ENCODE data around the gene SEMA3E. TPM values are rescaled to one million over a fixed set of nuclear protein-coding genes. Genes with fewer than 3 reads are reported as not detected.

Gene SEMA3E
- total and polyA plus RNA-seq, 2 donors = 12.6 to 24.3 TPM

DNA sequence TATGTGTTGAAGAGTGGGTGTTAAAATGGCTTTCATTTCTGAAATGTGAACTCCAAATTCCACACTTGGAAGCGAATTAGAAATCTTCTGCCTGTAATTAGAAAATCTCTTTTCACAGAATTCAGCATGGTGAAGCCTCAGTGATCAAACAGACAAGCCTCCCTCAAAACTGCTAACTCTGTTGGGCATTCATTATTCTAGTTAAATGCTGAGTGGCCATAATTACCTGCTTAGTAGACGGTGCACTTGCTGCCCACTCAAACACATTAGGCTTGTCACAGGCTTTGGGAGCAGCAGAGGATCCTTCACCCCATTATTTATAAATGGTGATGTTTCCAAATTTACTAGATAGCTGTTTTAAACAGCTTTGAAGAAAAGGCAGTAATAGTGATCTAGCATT is 309.0 kb downstream of the SEMA3E start:
- 62% methylated on average over 2 of the region's 2 CpGs for WGBS
- Histone ChIP-seq H3K4me3 (ENCODE audit: low read depth, low read length) (no peak overlapping the region), H3K27ac (ENCODE audit: low read depth) (no peak overlapping the region), H3K36me3 (ENCODE audit: insufficient read depth) (no peaks in the 10 kb centered on the region), H3K4me1 (ENCODE audit: insufficient read depth) (no peaks in the 10 kb centered on the region)
- no peak for DNase-seq (ENCODE audit: extremely low spot score)

DNA sequence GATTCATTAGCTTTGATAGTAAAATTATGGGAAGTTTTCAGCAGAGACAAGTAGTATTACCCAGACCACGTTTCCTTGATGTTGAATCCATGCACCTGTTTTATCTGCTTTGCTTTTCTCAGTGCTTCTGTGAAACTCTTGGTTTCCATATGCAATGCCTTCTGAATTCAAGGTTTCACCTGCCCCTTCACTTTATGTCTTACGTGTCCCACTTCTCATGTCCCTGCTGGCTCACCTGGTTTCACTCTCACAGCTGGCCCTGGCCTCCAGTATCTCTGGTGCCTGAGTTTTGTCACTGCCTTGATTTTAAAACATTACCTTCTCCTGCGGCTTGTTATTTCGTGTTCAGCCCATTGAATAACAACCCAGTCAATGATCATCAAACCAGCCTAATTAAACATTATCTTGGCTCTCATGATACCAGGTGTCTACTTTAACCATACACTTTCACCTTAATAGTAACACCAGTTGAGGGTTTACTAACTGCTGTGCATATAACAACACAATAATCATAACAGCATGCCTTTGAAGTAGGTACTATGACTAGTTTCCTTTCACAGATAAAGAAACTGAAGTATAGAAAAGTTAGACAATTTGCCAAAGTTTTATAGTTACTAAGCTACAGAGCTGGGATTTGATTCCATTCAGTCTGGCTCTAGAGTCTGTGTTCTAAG is 310.5 kb downstream of the SEMA3E start:
- DNase-seq (ENCODE audit: extremely low spot score) = no peak
- Histone ChIP-seq H3K36me3 (ENCODE audit: insufficient read depth) (no peaks in the 10 kb centered on the region), H3K4me1 (ENCODE audit: insufficient read depth) (no peaks in the 10 kb centered on the region), H3K27ac (ENCODE audit: low read depth) (no peak overlapping the region), H3K4me3 (ENCODE audit: low read depth, low read length) (no peak overlapping the region)
- 87% methylated on average over 4 of the region's 4 CpGs for WGBS

GRCh38 chr7:83337050-83337449 is 311.9 kb downstream of the SEMA3E start:
- DNase-seq (ENCODE audit: extremely low spot score) = no peak
- WGBS = 69% methylated on average over 2 of the region's 2 CpGs
- Histone ChIP-seq H3K4me1 (ENCODE audit: insufficient read depth) (no peaks in the 10 kb centered on the region), H3K4me3 (ENCODE audit: low read depth, low read length) (no peak overlapping the region), H3K27ac (ENCODE audit: low read depth) (no peak overlapping the region), H3K36me3 (ENCODE audit: insufficient read depth) (no peaks in the 10 kb centered on the region)

DNA sequence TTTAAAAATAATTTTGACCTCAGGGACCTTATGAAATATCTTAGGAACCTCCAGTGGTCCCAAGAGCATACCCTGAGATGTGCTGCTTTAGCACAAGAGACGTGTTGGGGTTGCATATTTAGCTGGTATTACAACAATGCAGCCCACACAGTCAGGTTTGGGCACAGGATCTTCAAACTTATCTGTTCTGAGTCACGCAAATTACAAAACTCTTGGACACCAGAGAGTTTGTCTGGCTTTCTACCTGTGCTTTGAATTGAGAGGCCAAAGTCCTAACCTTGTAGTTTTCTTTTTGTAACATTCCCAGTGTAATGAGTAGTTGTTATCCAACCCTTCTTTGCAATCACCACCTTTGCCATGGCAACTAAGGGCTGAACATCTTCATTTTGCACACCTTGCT is 322.7 kb downstream of the SEMA3E start:
- DNase-seq (ENCODE audit: extremely low spot score) = no peak

GRCh38 chr7:83325083-83325482 is 323.9 kb downstream of the SEMA3E start:
- H3K4me3 ChIP-seq (ENCODE audit: low read depth, low read length) = no peak overlapping the region
- H3K36me3 ChIP-seq (ENCODE audit: insufficient read depth) = no peaks in the 10 kb centered on the region
- 97% methylated on average over 5 of the region's 5 CpGs for WGBS
- H3K27ac ChIP-seq (ENCODE audit: low read depth) = no peak overlapping the region
- no peak for DNase-seq (ENCODE audit: extremely low spot score)
- no peaks in the 10 kb centered on the region for H3K4me1 ChIP-seq (ENCODE audit: insufficient read depth)

More for the DNA sequence above, 322.7 kb downstream of the SEMA3E start:
- H3K36me3 ChIP-seq (ENCODE audit: insufficient read depth) = no peaks in the 10 kb centered on the region
- no peak overlapping the region for H3K27ac ChIP-seq (ENCODE audit: low read depth)
- WGBS = 72% methylated on average over 2 of the region's 2 CpGs
- no peak overlapping the region for H3K4me3 ChIP-seq (ENCODE audit: low read depth, low read length)
- no peaks in the 10 kb centered on the region for H3K4me1 ChIP-seq (ENCODE audit: insufficient read depth)

DNA sequence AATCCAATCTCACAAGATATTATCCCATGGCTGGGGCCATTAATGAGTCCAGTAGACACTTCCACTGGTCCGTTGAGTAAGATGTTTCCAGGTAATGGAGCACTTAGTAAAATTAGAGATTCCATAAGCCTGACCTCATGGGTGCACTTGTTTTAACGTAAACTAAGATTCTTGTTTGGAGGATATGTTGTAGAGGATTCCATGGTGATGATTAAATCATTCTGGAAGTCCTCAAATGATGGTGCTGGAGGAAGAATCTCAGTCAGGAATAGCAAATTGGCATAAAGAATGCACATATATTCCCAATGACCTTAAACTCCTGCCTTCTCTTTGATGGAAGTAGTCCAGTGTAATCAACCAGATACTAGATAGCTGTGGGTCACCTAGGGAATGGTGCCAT is 324.3 kb downstream of the SEMA3E start:
- Histone ChIP-seq H3K4me1 (ENCODE audit: insufficient read depth) (no peaks in the 10 kb centered on the region), H3K27ac (ENCODE audit: low read depth) (no peak overlapping the region), H3K4me3 (ENCODE audit: low read depth, low read length) (no peak overlapping the region), H3K36me3 (ENCODE audit: insufficient read depth) (no peaks in the 10 kb centered on the region)
- DNase-seq (ENCODE audit: extremely low spot score) = no peak
- 80% methylated on average over 2 of the region's 2 CpGs for WGBS

- H3K4me1 ChIP-seq (ENCODE audit: insufficient read depth) = no peaks in the 10 kb centered on the region
- no peak overlapping the region for H3K27ac ChIP-seq (ENCODE audit: low read depth)
- no peaks in the 10 kb centered on the region for H3K36me3 ChIP-seq (ENCODE audit: insufficient read depth)
- WGBS = 65% methylated on average over 1 of the region's 1 CpG
- no peak overlapping the region for H3K4me3 ChIP-seq (ENCODE audit: low read depth, low read length)
- no peak for DNase-seq (ENCODE audit: extremely low spot score)
Measured at GRCh38 chr7:83321011-83321410, 327.9 kb downstream of the SEMA3E start.

GRCh38 chr7:83313931-83314330 is 335.0 kb downstream of the SEMA3E start:
- WGBS = 86% methylated on average over 1 of the region's 1 CpG
- no peak overlapping the region for H3K4me3 ChIP-seq (ENCODE audit: low read depth, low read length)

More at GRCh38 chr7:83313931-83314330, 335.0 kb downstream of the SEMA3E start:
- no peak overlapping the region for H3K27ac ChIP-seq (ENCODE audit: low read depth)
- H3K36me3 ChIP-seq (ENCODE audit: insufficient read depth) = no peaks in the 10 kb centered on the region
- H3K4me1 ChIP-seq (ENCODE audit: insufficient read depth) = no peaks in the 10 kb centered on the region
- no peak for DNase-seq (ENCODE audit: extremely low spot score)

Small RNAs within 50 kb of the gene (small RNA-seq; reads per million reads assigned to genes)
- gene AC079987.1 = not detected
